SK-N-SH (cell line): ENCODE results near the gene WFDC11. TPM values are rescaled to one million over a fixed set of nuclear protein-coding genes. Genes with fewer than 3 reads are reported as not detected.

Source experiments
- CTCF ChIA-PET: fragments of 300-600, 350-600 bp; formaldehyde crosslinking; extraction: SDS; loops from one replicate; lab custom pipeline; 2021; lab: Yijun Ruan, JAX
- POLR2A ChIA-PET: fragments of 350-600 bp; sonication (Branson Sonifier 250); formaldehyde crosslinking; extraction: SDS; loops from one replicate; lab custom pipeline; 2020; ENCODE audit warnings: antibody characterized with exemption, inconsistent platforms; lab: Yijun Ruan, JAX
- DNase-seq: peaks from one replicate; pipeline ENCODE4 v3.0.0; 2012
- H2AFZ ChIP-seq: fragments of 200-600 bp; sonication (generic); 2 replicates; pipeline ENCODE4 v1.8.1; 2016; ENCODE audit warnings: antibody characterized with exemption, mild to moderate bottlenecking, low read depth
- H3F3A ChIP-seq: fragments of 200-600 bp; sonication (generic); replicated peaks from 2 replicates; pipeline ENCODE3; 2016; ENCODE audit warnings: antibody characterized with exemption, mild to moderate bottlenecking; ENCODE audit not compliant: insufficient read depth
- H3K27ac ChIP-seq, 2 experiments: fragments of 200-500 bp in 1 of 2; fragments of 200-600 bp in 1 of 2; sonication (Bioruptor generic) in 1 of 2; sonication (generic), shearing (Covaris generic) in 1 of 2; 2 replicates each; pipeline versions ENCODE4 v1.5.1 to v1.6.1; 2014 to 2016; ENCODE audit warnings: low read depth in 2 of 2, inconsistent platforms in 1 of 2, low read length in 1 of 2, mild to moderate bottlenecking in 1 of 2, mixed read lengths in 1 of 2
- H3K27me3 ChIP-seq: fragments of 200-600 bp; sonication (generic), shearing (Covaris generic); 2 replicates; pipeline ENCODE4 v1.6.1; 2016; ENCODE audit warnings: mixed run types; ENCODE audit not compliant: insufficient read depth
- H3K36me3 ChIP-seq, 2 experiments: fragments of 200-500 bp in 1 of 2; fragments of 200-600 bp in 1 of 2; sonication (Bioruptor generic) in 1 of 2; sonication (generic) in 1 of 2; replicated peaks in 1 of 2; 2 replicates each; pipeline versions ENCODE3 to v1.5.1; 2014 to 2016; ENCODE audit warnings: low read length in 1 of 2, mild to moderate bottlenecking in 1 of 2; ENCODE audit not compliant: insufficient read depth in 2 of 2, control insufficient read depth in 1 of 2
- H3K4me1 ChIP-seq, 2 experiments: fragments of 200-500 bp in 1 of 2; fragments of 200-600 bp in 1 of 2; sonication (Bioruptor generic) in 1 of 2; sonication (generic), shearing (Covaris generic) in 1 of 2; 2 replicates each; pipeline versions ENCODE4 v1.5.1 to v1.6.1; 2014 to 2016; ENCODE audit warnings: low read depth in 1 of 2, low read length in 1 of 2, mixed run types in 1 of 2; ENCODE audit not compliant: insufficient read depth in 2 of 2, control insufficient read depth in 1 of 2
- H3K4me2 ChIP-seq: fragments of 200-600 bp; sonication (generic), shearing (Covaris generic); 2 replicates; pipeline ENCODE4 v1.6.1; 2017; ENCODE audit warnings: mixed run types
- H3K4me3 ChIP-seq, 2 experiments: fragments of 200-500 bp in 1 of 2; fragments of 200-600 bp in 1 of 2; sonication (Bioruptor generic) in 1 of 2; sonication (generic), shearing (Covaris generic) in 1 of 2; 2 replicates each; pipeline versions ENCODE4 v1.5.1 to v1.8.1; 2014 to 2016; ENCODE audit warnings: low read depth in 2 of 2, inconsistent platforms in 1 of 2, low read length in 1 of 2, mild to moderate bottlenecking in 1 of 2, mixed read lengths in 1 of 2, moderate library complexity in 1 of 2
- H3K79me2 ChIP-seq: fragments of 200-600 bp; sonication (generic); 2 replicates; pipeline ENCODE4 v1.8.1; 2017; ENCODE audit warnings: mild to moderate bottlenecking; ENCODE audit not compliant: insufficient read depth
- H3K9ac ChIP-seq: fragments of 200-600 bp; sonication (generic); 2 replicates; pipeline ENCODE4 v1.6.1; 2017; ENCODE audit warnings: mixed run types
- H3K9me2 ChIP-seq: fragments of 200-600 bp; sonication (generic); 2 replicates; pipeline ENCODE4 v1.6.1; 2017; ENCODE audit warnings: mixed run types
- H3K9me3 ChIP-seq: fragments of 200-600 bp; sonication (generic); 2 replicates; pipeline ENCODE4 v1.6.1; 2017; ENCODE audit warnings: mixed run types, mild to moderate bottlenecking, moderate library complexity
- H4K20me1 ChIP-seq: fragments of 200-600 bp; sonication (generic); 2 replicates; pipeline ENCODE4 v1.6.1; 2017; ENCODE audit warnings: mild to moderate bottlenecking, mixed run types; ENCODE audit not compliant: insufficient read depth
- GATA2 ChIP-seq: sonication (generic); formaldehyde crosslinking; IDR thresholded peaks from 2 replicates; pipeline ENCODE4 v1.5.0; 2020; ENCODE audit warnings: mild to moderate bottlenecking, missing genetic modification reagents
- RXRA ChIP-seq: IDR thresholded peaks from 2 replicates; pipeline ENCODE4 v1.4.0; 2012; ENCODE audit warnings: low read depth, mild to moderate bottlenecking, borderline replicate concordance
- WGBS: methylation state at CpG from one replicate; pipeline ENCODE4 v1.1.6; 2017; ENCODE audit warnings: low lambda C conversion rate; 5-methylcytosine and 5-hydroxymethylcytosine counted together
- polyA plus RNA-seq, 3 experiments: library from polyadenylated mRNA; depleted of rRNA; stranded (reverse); fragments of >200 nt; gene quantifications; 2 replicates each; pipeline ENCODE4 v1.2.3, GENCODE V29; 2012
- TF ChIP-seq, protein P1 (sequence below): fragments of 200-600 bp; sonication (generic); IDR thresholded peaks from 2 replicates; pipeline ENCODE4 v1.6.1; 2017; ENCODE audit warnings: antibody characterized with exemption, mild to moderate bottlenecking, moderate library complexity
- TF ChIP-seq, protein P2 (sequence below): fragments of 150-350 bp; IDR thresholded peaks from 2 replicates; pipeline ENCODE4 v1.6.1; 2016; ENCODE audit warnings: mild to moderate bottlenecking, low read depth, low read length
- TF ChIP-seq, protein P3 (sequence below): IDR thresholded peaks from 2 replicates; pipeline ENCODE4 v1.6.1; 2012; ENCODE audit warnings: mild to moderate bottlenecking, low read depth, low read length, moderate library complexity
- TF ChIP-seq, protein P4 (sequence below): IDR thresholded peaks from 2 replicates; pipeline ENCODE4 v1.4.0; 2012; ENCODE audit warnings: low read depth

WFDC11 gene
- polyA plus RNA-seq, 1 of the 3 experiments (the other 2 are of a cell fraction) = not detected

DNA sequence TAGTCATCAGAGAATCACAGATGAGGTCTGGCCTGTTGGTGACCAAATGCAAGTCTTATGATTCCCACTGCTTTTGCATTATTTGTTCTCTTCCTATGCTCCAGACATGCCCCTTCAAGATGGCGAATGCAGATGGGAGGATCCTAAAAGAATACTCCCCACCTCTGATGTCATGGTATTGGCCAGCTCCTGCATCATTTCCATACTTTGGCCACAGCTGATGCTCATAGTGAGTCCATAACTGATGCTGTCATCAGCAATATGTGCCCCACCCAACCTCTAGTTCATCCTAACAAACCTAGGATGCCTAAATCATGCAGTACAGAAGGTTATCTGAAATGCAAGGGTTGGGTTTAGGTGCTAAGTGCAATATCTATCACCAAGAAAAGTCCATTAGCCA is 33.5 kb downstream of the WFDC11 start (continued):
- TF ChIP-seq, protein P1, sequence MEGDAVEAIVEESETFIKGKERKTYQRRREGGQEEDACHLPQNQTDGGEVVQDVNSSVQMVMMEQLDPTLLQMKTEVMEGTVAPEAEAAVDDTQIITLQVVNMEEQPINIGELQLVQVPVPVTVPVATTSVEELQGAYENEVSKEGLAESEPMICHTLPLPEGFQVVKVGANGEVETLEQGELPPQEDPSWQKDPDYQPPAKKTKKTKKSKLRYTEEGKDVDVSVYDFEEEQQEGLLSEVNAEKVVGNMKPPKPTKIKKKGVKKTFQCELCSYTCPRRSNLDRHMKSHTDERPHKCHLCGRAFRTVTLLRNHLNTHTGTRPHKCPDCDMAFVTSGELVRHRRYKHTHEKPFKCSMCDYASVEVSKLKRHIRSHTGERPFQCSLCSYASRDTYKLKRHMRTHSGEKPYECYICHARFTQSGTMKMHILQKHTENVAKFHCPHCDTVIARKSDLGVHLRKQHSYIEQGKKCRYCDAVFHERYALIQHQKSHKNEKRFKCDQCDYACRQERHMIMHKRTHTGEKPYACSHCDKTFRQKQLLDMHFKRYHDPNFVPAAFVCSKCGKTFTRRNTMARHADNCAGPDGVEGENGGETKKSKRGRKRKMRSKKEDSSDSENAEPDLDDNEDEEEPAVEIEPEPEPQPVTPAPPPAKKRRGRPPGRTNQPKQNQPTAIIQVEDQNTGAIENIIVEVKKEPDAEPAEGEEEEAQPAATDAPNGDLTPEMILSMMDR = no peak
- TF ChIP-seq, protein P2, sequence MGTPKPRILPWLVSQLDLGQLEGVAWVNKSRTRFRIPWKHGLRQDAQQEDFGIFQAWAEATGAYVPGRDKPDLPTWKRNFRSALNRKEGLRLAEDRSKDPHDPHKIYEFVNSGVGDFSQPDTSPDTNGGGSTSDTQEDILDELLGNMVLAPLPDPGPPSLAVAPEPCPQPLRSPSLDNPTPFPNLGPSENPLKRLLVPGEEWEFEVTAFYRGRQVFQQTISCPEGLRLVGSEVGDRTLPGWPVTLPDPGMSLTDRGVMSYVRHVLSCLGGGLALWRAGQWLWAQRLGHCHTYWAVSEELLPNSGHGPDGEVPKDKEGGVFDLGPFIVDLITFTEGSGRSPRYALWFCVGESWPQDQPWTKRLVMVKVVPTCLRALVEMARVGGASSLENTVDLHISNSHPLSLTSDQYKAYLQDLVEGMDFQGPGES = no peak
- TF ChIP-seq, protein P3, sequence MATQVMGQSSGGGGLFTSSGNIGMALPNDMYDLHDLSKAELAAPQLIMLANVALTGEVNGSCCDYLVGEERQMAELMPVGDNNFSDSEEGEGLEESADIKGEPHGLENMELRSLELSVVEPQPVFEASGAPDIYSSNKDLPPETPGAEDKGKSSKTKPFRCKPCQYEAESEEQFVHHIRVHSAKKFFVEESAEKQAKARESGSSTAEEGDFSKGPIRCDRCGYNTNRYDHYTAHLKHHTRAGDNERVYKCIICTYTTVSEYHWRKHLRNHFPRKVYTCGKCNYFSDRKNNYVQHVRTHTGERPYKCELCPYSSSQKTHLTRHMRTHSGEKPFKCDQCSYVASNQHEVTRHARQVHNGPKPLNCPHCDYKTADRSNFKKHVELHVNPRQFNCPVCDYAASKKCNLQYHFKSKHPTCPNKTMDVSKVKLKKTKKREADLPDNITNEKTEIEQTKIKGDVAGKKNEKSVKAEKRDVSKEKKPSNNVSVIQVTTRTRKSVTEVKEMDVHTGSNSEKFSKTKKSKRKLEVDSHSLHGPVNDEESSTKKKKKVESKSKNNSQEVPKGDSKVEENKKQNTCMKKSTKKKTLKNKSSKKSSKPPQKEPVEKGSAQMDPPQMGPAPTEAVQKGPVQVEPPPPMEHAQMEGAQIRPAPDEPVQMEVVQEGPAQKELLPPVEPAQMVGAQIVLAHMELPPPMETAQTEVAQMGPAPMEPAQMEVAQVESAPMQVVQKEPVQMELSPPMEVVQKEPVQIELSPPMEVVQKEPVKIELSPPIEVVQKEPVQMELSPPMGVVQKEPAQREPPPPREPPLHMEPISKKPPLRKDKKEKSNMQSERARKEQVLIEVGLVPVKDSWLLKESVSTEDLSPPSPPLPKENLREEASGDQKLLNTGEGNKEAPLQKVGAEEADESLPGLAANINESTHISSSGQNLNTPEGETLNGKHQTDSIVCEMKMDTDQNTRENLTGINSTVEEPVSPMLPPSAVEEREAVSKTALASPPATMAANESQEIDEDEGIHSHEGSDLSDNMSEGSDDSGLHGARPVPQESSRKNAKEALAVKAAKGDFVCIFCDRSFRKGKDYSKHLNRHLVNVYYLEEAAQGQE = no peak
- no peak for TF ChIP-seq GATA2 (CRISPR knock-in tag)

DNA sequence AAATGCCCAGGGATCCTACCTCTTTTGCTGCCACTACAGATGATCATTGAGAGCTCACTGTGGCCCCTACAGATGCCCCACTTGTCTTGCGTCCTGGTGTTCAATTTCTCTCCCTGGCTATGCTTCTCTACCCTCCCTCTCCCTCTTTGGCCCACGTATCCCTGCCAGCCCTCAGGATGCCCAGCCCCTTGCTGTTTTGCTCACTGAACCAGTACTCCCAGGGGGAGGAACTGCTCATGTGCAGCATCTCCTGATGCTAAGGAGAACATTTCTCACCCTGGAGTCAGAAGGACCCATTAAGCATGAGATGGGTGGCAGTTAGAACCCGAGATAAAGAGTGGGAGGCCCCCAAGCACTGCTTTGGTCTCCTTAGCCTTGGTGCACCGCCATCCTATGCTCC is 38.9 kb downstream of the WFDC11 start, which contains the start of gene WFDC9:
Gene WFDC9, minus strand, starts transcription at position 101 of the 400 bp plus-strand sequence. CDS start 21,103 bp downstream, outside the sequence.
- Histone ChIP-seq H3K9me3 (no peaks in the 10 kb centered on the region), H3F3A (no peaks in the 10 kb centered on the region), H3K9ac (no peak within 1 kb of the TSS), H3K4me1 (no peaks in the 10 kb centered on the region; a peak in 1 of 4 replicates), H3K79me2 (no peaks in the 10 kb centered on the region), H2AFZ (no peak within 1 kb of the TSS), H3K4me2 (no peak within 1 kb of the TSS), H3K9me2 (no peaks in the 10 kb centered on the region), H3K4me3 (no peak within 1 kb of the TSS), H4K20me1 (no peaks in the 10 kb centered on the region), H3K36me3 (no peaks in the 10 kb centered on the region), H3K27ac (no peak within 1 kb of the TSS), H3K27me3 (no peaks in the 10 kb centered on the region)
- whole genome bisulfite sequencing = 0% methylated on average over 4 of the region's 4 CpGs
- POLR2A ChIA-PET = no interaction called here
- CTCF ChIA-PET = no interaction called here
- TF ChIP-seq, protein P3 = no peak
- TF ChIP-seq, protein P1 = no peak
- TF ChIP-seq RXRA = no peak
- TF ChIP-seq, protein P4, sequence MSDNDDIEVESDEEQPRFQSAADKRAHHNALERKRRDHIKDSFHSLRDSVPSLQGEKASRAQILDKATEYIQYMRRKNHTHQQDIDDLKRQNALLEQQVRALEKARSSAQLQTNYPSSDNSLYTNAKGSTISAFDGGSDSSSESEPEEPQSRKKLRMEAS = no peak
- no peak for DNase-seq
